Dendritic cell treated with granulocyte-macrophage colony-stimulating factor and Interleukin-4, amounts not matched to agents 40 ng/mL and 50 ng/mL, for 4 days (primary cell): ENCODE data around the gene SRSF11.

ENCODE experiments used
- H3K27ac Mint-ChIP-seq: one replicate; pipeline ENCODE4 v1.8.0; 2022; ENCODE audit warnings: mild to moderate bottlenecking, mixed read lengths
- H3K27me3 Mint-ChIP-seq: one replicate; pipeline ENCODE4 v1.8.0; 2022; ENCODE audit warnings: mild to moderate bottlenecking, mixed read lengths
- H3K36me3 Mint-ChIP-seq: one replicate; pipeline ENCODE4 v1.8.0; 2022; ENCODE audit warnings: low read depth, mixed read lengths
- H3K4me1 Mint-ChIP-seq: one replicate; pipeline ENCODE4 v1.8.0; 2022; ENCODE audit warnings: low read depth, mixed read lengths
- H3K4me3 Mint-ChIP-seq: one replicate; pipeline ENCODE4 v1.8.0; 2022; ENCODE audit warnings: mild to moderate bottlenecking, moderate library complexity, mixed read lengths
- H3K9me3 Mint-ChIP-seq: one replicate; pipeline ENCODE4 v1.8.0; 2022; ENCODE audit warnings: mixed read lengths
- intact Hi-C: fragments of 100-400 bp; cut with micrococcal nuclease; formaldehyde crosslinking; loops from one replicate; pipeline ENCODE4 v1.15.0; 2022

Gene SRSF11

GRCh38 chr1:70299472-70299871 lies 78.3 kb downstream of the SRSF11 start:
- peaks cover 6% of the 10 kb centered on the region for H3K4me1 Mint-ChIP-seq
- H3K36me3 Mint-ChIP-seq = peaks cover 56% of the 10 kb centered on the region
- H3K27ac Mint-ChIP-seq = no peak overlapping the region

More at GRCh38 chr1:70299472-70299871, 78.3 kb downstream of the SRSF11 start:
- Mint-ChIP-seq H3K27me3 (no peaks in the 10 kb centered on the region), H3K9me3 (no peaks in the 10 kb centered on the region), H3K4me3 (no peak overlapping the region)
- intact Hi-C loops = loop anchor here (10.0 kb wide), 1 partner anchor 65 kb away; no protein-coding TSS in a partner anchor
